ENCODE measurements around the gene ZNF697. TPM values are rescaled to one million over a fixed set of nuclear protein-coding genes. Genes with fewer than 3 reads are reported as not detected.

Gene ZNF697
- total and polyA plus RNA-seq, 2 donors (not counting 1 experiment from before 2014, with no cell fraction given) = not detected

DNA sequence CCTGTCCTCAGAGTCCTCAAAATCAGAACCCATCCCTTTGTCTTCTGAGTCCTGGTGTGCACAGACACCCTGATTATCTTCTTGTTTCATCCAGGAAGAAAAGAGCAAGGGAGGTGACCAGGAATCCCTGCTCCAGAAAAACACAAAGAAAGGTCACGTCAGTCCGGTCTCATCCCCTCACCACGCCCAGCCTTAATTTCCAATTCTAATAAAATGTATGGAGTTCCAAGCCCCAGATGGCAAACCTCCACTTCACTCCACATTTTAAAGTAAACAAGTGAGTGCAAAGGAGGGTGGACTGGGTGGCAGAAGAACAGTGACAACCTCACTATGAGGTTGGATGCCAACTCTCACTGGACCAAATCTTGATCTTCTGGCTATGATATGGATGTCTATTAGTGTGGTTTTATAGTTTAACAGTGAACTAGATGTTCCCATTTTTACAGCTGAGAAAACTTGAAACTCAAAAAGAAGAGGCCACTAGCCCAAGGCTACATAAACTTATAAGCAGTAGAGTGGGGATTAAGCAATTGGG lies 22.0 kb downstream of the ZNF697 start:
- Histone ChIP-seq H3K4me1 (ENCODE audit: control insufficient read depth in 2 of 2, insufficient read depth in 2 of 2, low read length in 2 of 2) (no peaks in the 10 kb centered on the region), H3K9ac (ENCODE audit: low read length) (no peak overlapping the region), H3K36me3 (replicated peaks in 1 of 2; ENCODE audit: control extremely low read depth in 1 of 2, control insufficient read depth in 1 of 2, extremely low read depth in 1 of 2, insufficient read depth in 2 of 2, low read length in 1 of 2) (no peaks in the 10 kb centered on the region), H4K20me1 (ENCODE audit: control insufficient read depth, insufficient read depth, low read length, poor library complexity, severe bottlenecking) (no peaks in the 10 kb centered on the region), H3K79me2 (ENCODE audit: control insufficient read depth, insufficient read depth, low read length) (no peaks in the 10 kb centered on the region), H3K27ac (ENCODE audit: low read length in 2 of 2) (no peak overlapping the region), H3K4me2 (replicated peaks; ENCODE audit: low read depth, low read length, poor library complexity, severe bottlenecking) (no peak overlapping the region), H3K9me3 (ENCODE audit: control extremely low read depth in 1 of 3, control insufficient read depth in 2 of 3, insufficient read depth in 1 of 3, low read length in 2 of 3) (peaks cover 0 to 14% (median 0%) of the 10 kb centered on the region in 3 donors), H3K27me3 (replicated peaks in 1 of 4; ENCODE audit: control extremely low read depth in 1 of 4, control insufficient read depth in 3 of 4, insufficient read depth in 4 of 4, low read length in 3 of 4) (peaks cover 0 to 28% (median 12%) of the 10 kb centered on the region in 4 experiments), H3K4me3 (ENCODE audit: control extremely low read depth in 1 of 5, extremely low read depth in 1 of 5, insufficient read depth in 1 of 5, low read depth in 2 of 5, low read length in 4 of 5) (no peak overlapping the region), H2AFZ (ENCODE audit: insufficient read depth, low read depth, low read length, poor library complexity, severe bottlenecking) (no peak overlapping the region)
- no CpG with 5 or more reads among the region's 3 CpGs for WGBS (ENCODE audit: insufficient coverage)
- ChIA-PET CTCF (no interaction called here), POLR2A (no interaction called here)
- Mint-ChIP-seq H3K9me3 (ENCODE audit: insufficient read depth) (no peaks in the 10 kb centered on the region), H3K4me3 (no peak overlapping the region), H3K27me3 (peaks cover 41% of the 10 kb centered on the region), H3K27ac (no peak overlapping the region), H3K4me1 (no peaks in the 10 kb centered on the region)
- intact Hi-C loops (cut with micrococcal nuclease) = no loop called here
- TF ChIP-seq CTCF (IDR thresholded peaks at IDR 0.05) (no peak), EZH2 (IDR thresholded peaks at IDR 0.05; ENCODE audit: borderline replicate concordance, insufficient read depth, low read depth, low read length, poor library complexity, severe bottlenecking) (no peak)
- no peak for DNase-seq
- no peak for ATAC-seq (ENCODE audit: low read depth)

DNA sequence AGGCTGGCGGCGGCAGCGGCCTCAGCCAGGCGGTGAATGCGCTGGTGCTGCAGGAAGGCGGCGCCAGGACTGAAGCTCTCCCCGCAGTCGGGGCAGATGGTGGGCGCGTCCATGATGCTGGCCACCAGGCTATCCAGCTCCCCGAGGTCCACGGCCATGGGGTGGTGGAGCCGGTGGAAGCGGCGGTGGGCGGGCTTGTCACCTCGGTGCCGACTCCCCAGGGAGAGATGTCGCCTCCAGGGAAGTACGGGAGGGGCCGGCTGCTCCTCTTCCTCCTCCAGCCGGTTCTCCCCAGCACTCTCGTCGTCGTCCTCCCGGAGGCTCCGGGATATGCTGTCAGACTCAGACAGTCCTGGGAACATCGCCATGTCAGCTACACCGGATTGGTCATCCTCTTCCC lies 24.4 kb downstream of the ZNF697 start:
- Mint-ChIP-seq H3K4me3 (no peak overlapping the region), H3K4me1 (no peaks in the 10 kb centered on the region), H3K27ac (no peak overlapping the region), H3K9me3 (ENCODE audit: insufficient read depth) (no peaks in the 10 kb centered on the region), H3K27me3 (peaks cover 19% of the 10 kb centered on the region)
- TF ChIP-seq CTCF (IDR thresholded peaks at IDR 0.05) (no peak), EZH2 (IDR thresholded peaks at IDR 0.05; ENCODE audit: borderline replicate concordance, insufficient read depth, low read depth, low read length, poor library complexity, severe bottlenecking) (no peak)
- intact Hi-C loops (cut with micrococcal nuclease) = no loop called here
- H3K4me2 ChIP-seq (replicated peaks; ENCODE audit: low read depth, low read length, poor library complexity, severe bottlenecking) = no peak overlapping the region
- no peak overlapping the region for H3K9ac ChIP-seq (ENCODE audit: low read length)
- POLR2A ChIA-PET = no interaction called here
- peaks cover 0 to 14% (median 0%) of the 10 kb centered on the region in 3 donors for H3K9me3 ChIP-seq (ENCODE audit: control extremely low read depth in 1 of 3, control insufficient read depth in 2 of 3, insufficient read depth in 1 of 3, low read length in 2 of 3)
- no peak overlapping the region for H3K27ac ChIP-seq (ENCODE audit: low read length in 2 of 2)
- H3K4me3 ChIP-seq (ENCODE audit: control extremely low read depth in 1 of 5, extremely low read depth in 1 of 5, insufficient read depth in 1 of 5, low read depth in 2 of 5, low read length in 4 of 5) = no peak overlapping the region
- no peaks in the 10 kb centered on the region for H3K4me1 ChIP-seq (ENCODE audit: control insufficient read depth in 2 of 2, insufficient read depth in 2 of 2, low read length in 2 of 2)
- ATAC-seq (ENCODE audit: low read depth) (no peak), DNase-seq (no peak)
- 94% methylated on average over 29 of the region's 30 CpGs for WGBS (ENCODE audit: insufficient coverage)
- H2AFZ ChIP-seq (ENCODE audit: insufficient read depth, low read depth, low read length, poor library complexity, severe bottlenecking) = no peak overlapping the region
- H3K79me2 ChIP-seq (ENCODE audit: control insufficient read depth, insufficient read depth, low read length) = no peaks in the 10 kb centered on the region
- CTCF ChIA-PET = interaction anchor here (1.8 kb wide), 1 partner anchor 51 kb away, joined by 5 read pairs; no protein-coding TSS in a partner anchor
- no peaks in the 10 kb centered on the region for H4K20me1 ChIP-seq (ENCODE audit: control insufficient read depth, insufficient read depth, low read length, poor library complexity, severe bottlenecking)
- H3K36me3 ChIP-seq (replicated peaks in 1 of 2; ENCODE audit: control extremely low read depth in 1 of 2, control insufficient read depth in 1 of 2, extremely low read depth in 1 of 2, insufficient read depth in 2 of 2, low read length in 1 of 2) = no peaks in the 10 kb centered on the region
- peaks cover 0 to 14% (median 5%) of the 10 kb centered on the region in 4 experiments for H3K27me3 ChIP-seq (replicated peaks in 1 of 4; ENCODE audit: control extremely low read depth in 1 of 4, control insufficient read depth in 3 of 4, insufficient read depth in 4 of 4, low read length in 3 of 4)

Measured in B cell (primary cell).